Ishikawa (cell line): Measurements from ENCODE around the gene LYL1.

Experiments used
- EGR1 ChIP-seq: IDR thresholded peaks from 2 replicates; pipeline ENCODE4 v1.6.1; 2012
- EP300 ChIP-seq: IDR thresholded peaks from 2 replicates; pipeline ENCODE4 v1.6.1; 2012; ENCODE audit warnings: borderline replicate concordance
- NFIC ChIP-seq: IDR thresholded peaks from 2 replicates; pipeline ENCODE4 v1.6.1; 2012
- REST ChIP-seq: IDR thresholded peaks from 2 replicates; pipeline ENCODE4 v1.6.1; 2012; ENCODE audit warnings: low read depth, mild to moderate bottlenecking
- TAF1 ChIP-seq: IDR thresholded peaks from 2 replicates; pipeline ENCODE4 v1.6.1; 2012; ENCODE audit warnings: low read depth, mild to moderate bottlenecking
- USF1 ChIP-seq: IDR thresholded peaks from 2 replicates; pipeline ENCODE4 v1.6.1; 2012

GRCh38 chr19:13053238-13053637 lies 49.4 kb downstream of the LYL1 start:
- TF ChIP-seq EP300 (no peak), USF1 (no peak), NFIC (no peak), TAF1 (no peak), EGR1 (no peak), REST (no peak)
